DOHH2 (cell line): ENCODE results near the gene GALK2.

Experiments used
- H3F3A ChIP-seq: fragments of 200-600 bp; sonication (generic), shearing (Covaris generic); 2 replicates; pipeline ENCODE4 v1.6.0; 2016; ENCODE audit warnings: antibody characterized with exemption, mild to moderate bottlenecking; ENCODE audit not compliant: control insufficient read depth, insufficient read depth
- H3K27ac ChIP-seq: fragments of 200-600 bp; sonication (generic); 2 replicates; pipeline ENCODE4 v1.5.1; 2014; ENCODE audit warnings: low read depth, mild to moderate bottlenecking, low read length, moderate library complexity
- H3K27me3 ChIP-seq: fragments of 200-600 bp; sonication (generic); 2 replicates; pipeline ENCODE4 v1.6.1; 2014; ENCODE audit warnings: mild to moderate bottlenecking, low read length, mixed read lengths; ENCODE audit not compliant: control insufficient read depth
- H3K36me3 ChIP-seq: fragments of 200-600 bp; sonication (generic); 2 replicates; pipeline ENCODE4 v1.6.1; 2014; ENCODE audit warnings: mild to moderate bottlenecking, low read length, moderate library complexity, mixed read lengths; ENCODE audit not compliant: control insufficient read depth
- H3K4me1 ChIP-seq: fragments of 200-600 bp; sonication (generic); 2 replicates; pipeline ENCODE4 v1.6.1; 2014; ENCODE audit warnings: mild to moderate bottlenecking, low read length, mixed read lengths; ENCODE audit not compliant: control insufficient read depth
- H3K4me2 ChIP-seq: fragments of 200-600 bp; sonication (generic); 2 replicates; pipeline ENCODE4 v1.6.0; 2014; ENCODE audit warnings: mild to moderate bottlenecking, low read length, moderate library complexity
- H3K4me3 ChIP-seq: fragments of 200-600 bp; sonication (generic); 2 replicates; pipeline ENCODE4 v1.5.1; 2014; ENCODE audit warnings: mild to moderate bottlenecking, low read length, mixed read lengths
- H3K79me2 ChIP-seq: fragments of 200-600 bp; sonication (generic); 2 replicates; pipeline ENCODE4 v1.6.1; 2014; ENCODE audit warnings: mild to moderate bottlenecking, low read length, mixed read lengths; ENCODE audit not compliant: control insufficient read depth
- H3K9me2 ChIP-seq: fragments of 200-600 bp; sonication (generic); replicated peaks from 2 replicates; pipeline ENCODE4 v1.6.1; 2014; ENCODE audit warnings: mild to moderate bottlenecking, low read length, mixed read lengths; ENCODE audit not compliant: control insufficient read depth
- H3K9me3 ChIP-seq: fragments of 200-600 bp; sonication (generic); 2 replicates; pipeline ENCODE4 v1.6.1; 2014; ENCODE audit warnings: antibody characterized with exemption, low read length, mixed read lengths; ENCODE audit not compliant: control insufficient read depth, insufficient read depth
- H4K20me1 ChIP-seq: fragments of 200-600 bp; sonication (generic); 2 replicates; pipeline ENCODE4 v1.6.0; 2014; ENCODE audit warnings: low read depth, mild to moderate bottlenecking, antibody characterized with exemption, low read length, moderate library complexity; ENCODE audit not compliant: control insufficient read depth, insufficient read depth
- CTCF ChIP-seq: fragments of 200-600 bp; sonication (generic); IDR thresholded peaks from one replicate; pipeline ENCODE4 v1.5.1; 2014; ENCODE audit warnings: antibody characterized with exemption, mild to moderate bottlenecking, low read depth, low read length; ENCODE audit not compliant: poor library complexity, severe bottlenecking
- EZH2phosphoT487 ChIP-seq: fragments of 200-600 bp; sonication (generic); IDR thresholded peaks from 2 replicates; pipeline ENCODE4 v1.6.1; 2017; ENCODE audit warnings: borderline replicate concordance, mild to moderate bottlenecking, antibody characterized with exemption, low read length, moderate library complexity, mixed read lengths

Gene GALK2

DNA sequence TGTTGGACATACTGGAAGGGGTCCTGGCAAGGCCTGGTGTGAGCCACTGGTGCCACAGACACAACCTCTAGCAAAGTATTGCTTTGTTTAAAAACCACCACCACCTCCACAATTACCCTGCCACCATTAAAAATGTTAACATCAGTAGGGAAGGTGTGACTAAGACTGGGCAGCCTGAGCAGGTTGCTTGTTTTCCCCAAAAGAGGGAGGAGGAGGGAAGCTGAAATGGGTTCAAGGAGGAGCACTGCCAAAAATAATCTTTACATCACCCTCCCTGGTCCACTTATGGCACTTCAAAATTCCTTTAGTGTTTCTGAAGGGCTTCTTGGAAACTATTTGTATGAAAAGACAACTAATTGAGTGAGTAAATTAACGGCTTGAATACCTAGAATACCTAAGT lies 153.2 kb downstream of the GALK2 start:
- peaks cover 15% of the 10 kb centered on the region; the same call in 1 of the 2 replicates for H3K36me3 ChIP-seq
- H3F3A ChIP-seq, result no peaks in the 10 kb centered on the region
- no peak for TF ChIP-seq CTCF
- TF ChIP-seq EZH2phosphoT487, result no peak
- H3K27ac ChIP-seq, result no peak overlapping the region
- no peaks in the 10 kb centered on the region for H3K27me3 ChIP-seq
- H4K20me1 ChIP-seq, result no peaks in the 10 kb centered on the region
- H3K79me2 ChIP-seq, result no peaks in the 10 kb centered on the region
- no peak overlapping the region for H3K4me3 ChIP-seq
- H3K4me2 ChIP-seq, result no peak overlapping the region
- H3K9me2 ChIP-seq, result no peaks in the 10 kb centered on the region
- no peaks in the 10 kb centered on the region for H3K4me1 ChIP-seq
- no peaks in the 10 kb centered on the region for H3K9me3 ChIP-seq

GRCh38 chr15:49327927-49328326 lies 157.9 kb downstream of the GALK2 start:
- no peak overlapping the region for H3K27ac ChIP-seq

GRCh38 chr15:49328941-49329340 lies 158.9 kb downstream of the GALK2 start:
- H3K4me3 ChIP-seq, result no peak overlapping the region
- H3K79me2 ChIP-seq, result no peaks in the 10 kb centered on the region
- no peaks in the 10 kb centered on the region for H3K9me3 ChIP-seq
- H3K4me1 ChIP-seq, result no peaks in the 10 kb centered on the region
- no peak overlapping the region for H3K27ac ChIP-seq
- H3K36me3 ChIP-seq, result peaks cover 5% of the 10 kb centered on the region
- TF ChIP-seq CTCF (no peak), EZH2phosphoT487 (no peak)
- no peak overlapping the region for H3K4me2 ChIP-seq
- H3F3A ChIP-seq, result no peaks in the 10 kb centered on the region
- no peaks in the 10 kb centered on the region for H4K20me1 ChIP-seq
- no peaks in the 10 kb centered on the region for H3K27me3 ChIP-seq
- H3K9me2 ChIP-seq, result no peaks in the 10 kb centered on the region

More at GRCh38 chr15:49327927-49328326, 157.9 kb downstream of the GALK2 start:
- no peaks in the 10 kb centered on the region for H3K9me2 ChIP-seq
- H4K20me1 ChIP-seq, result no peaks in the 10 kb centered on the region
- H3K79me2 ChIP-seq, result no peaks in the 10 kb centered on the region
- H3F3A ChIP-seq, result no peaks in the 10 kb centered on the region
- no peaks in the 10 kb centered on the region for H3K9me3 ChIP-seq
- H3K4me1 ChIP-seq, result no peaks in the 10 kb centered on the region
- H3K4me3 ChIP-seq, result no peak overlapping the region
- H3K27me3 ChIP-seq, result no peaks in the 10 kb centered on the region
- TF ChIP-seq EZH2phosphoT487, result no peak
- TF ChIP-seq CTCF, result no peak
- peaks cover 5% of the 10 kb centered on the region for H3K36me3 ChIP-seq
- H3K4me2 ChIP-seq, result no peak overlapping the region
